HG02970 (cell line): Measurements from ENCODE around the gene DUSP6.

Source experiments
- ATAC-seq: cut with Tn5 transposase; IDR thresholded peaks from one replicate; pipeline ENCODE4 v1.9.1; 2021; ENCODE audit warnings: mild to moderate bottlenecking, moderate library complexity, moderate number of reproducible peaks; ENCODE audit not compliant: unreplicated experiment, low FRiP score

Gene DUSP6, protein sequence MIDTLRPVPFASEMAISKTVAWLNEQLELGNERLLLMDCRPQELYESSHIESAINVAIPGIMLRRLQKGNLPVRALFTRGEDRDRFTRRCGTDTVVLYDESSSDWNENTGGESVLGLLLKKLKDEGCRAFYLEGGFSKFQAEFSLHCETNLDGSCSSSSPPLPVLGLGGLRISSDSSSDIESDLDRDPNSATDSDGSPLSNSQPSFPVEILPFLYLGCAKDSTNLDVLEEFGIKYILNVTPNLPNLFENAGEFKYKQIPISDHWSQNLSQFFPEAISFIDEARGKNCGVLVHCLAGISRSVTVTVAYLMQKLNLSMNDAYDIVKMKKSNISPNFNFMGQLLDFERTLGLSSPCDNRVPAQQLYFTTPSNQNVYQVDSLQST

DNA sequence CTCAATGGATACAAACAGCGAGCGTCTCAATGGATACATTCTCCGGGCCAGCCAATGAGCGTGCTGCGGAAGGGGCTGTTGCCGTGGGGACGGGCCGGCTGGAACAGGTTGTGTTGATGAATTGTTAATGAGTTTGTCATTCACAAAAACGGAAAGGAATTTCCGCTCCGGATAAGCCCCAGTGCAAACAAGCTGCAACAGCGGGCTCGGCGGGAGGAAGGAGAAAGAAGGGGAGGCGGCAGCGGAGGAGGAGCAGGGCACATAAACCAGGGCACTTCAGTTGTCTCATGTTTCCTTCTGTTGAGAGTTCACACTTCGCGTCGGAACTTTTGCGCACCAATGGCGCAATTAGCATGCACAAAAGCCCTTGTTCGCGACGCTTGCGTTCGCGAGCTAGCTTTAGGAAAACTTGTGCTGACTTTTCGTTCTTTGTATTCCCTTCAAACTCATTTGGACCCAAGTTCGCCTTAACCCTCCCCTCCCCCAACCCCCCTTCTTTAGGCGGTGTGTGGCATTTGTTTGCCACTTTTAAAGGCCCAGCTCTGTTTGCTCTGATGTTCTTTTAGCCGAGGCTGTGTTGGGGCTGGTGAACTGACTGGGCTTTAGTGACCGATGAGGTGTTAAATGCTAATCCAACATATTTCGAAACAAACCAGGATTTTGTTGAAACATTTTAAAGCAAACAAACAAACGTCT lies at the start of gene DUSP6:
Gene DUSP6, minus strand, starts transcription at position 10 of the 696 bp plus-strand sequence. CDS start 462 bp downstream, outside the sequence.
- peak; percentile 54 for ATAC-seq

- no peak for ATAC-seq
Observed at GRCh38 chr12:89401433-89402058, 49.2 kb upstream of the DUSP6 start.

GRCh38 chr12:89400415-89400814 lies 48.1 kb upstream of the DUSP6 start:
- ATAC-seq = no peak

GRCh38 chr12:89395712-89396111 lies 43.4 kb upstream of the DUSP6 start:
- no peak for ATAC-seq

DNA sequence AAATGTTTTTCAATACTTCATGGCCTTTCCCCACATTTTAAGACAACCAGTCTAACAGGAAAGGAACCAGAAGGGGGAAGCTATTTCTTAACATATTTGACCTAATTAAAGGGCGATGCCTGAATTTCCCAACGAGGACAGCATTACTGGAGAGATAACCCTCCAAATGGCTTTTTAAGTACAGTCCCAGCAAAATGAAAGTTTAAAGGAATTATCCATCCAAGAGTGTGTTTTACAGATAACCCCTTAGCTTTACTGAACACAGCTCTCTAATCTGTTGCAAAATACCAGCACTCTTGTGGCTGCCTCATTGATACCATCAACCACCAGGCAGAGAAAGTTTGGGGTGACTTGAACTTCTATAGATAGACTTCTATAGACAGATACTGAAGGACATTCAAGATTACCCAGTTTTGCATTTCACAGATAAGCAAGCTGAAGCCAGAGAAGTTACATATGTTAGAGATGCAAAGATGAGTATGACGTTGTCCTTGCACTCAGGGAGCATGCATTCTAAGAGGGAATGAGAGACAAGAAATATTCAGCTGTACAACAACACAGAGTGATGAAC lies 41.3 kb upstream of the DUSP6 start:
- ATAC-seq = no peak

DNA sequence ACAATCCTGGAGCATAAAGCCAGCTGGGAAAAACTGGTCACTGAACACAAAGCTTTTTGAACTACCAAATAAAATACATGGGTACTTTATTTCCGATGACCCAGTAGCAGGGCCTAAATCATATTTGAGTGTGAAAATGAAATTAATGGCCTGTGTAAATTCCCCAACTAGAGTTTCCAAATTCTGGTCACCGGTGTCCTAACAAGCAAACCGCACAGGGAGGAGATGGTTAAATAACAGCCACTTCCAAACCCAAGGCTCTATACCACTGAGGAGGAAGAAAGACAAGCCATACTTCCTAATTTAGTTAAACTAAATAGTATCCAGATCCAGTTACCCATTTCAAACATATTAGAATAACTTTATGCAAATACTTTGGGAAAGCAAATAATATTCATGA lies 40.1 kb upstream of the DUSP6 start:
- ATAC-seq = no peak

- ATAC-seq = no peak
Observed at GRCh38 chr12:89391726-89392336, 39.5 kb upstream of the DUSP6 start.

DNA sequence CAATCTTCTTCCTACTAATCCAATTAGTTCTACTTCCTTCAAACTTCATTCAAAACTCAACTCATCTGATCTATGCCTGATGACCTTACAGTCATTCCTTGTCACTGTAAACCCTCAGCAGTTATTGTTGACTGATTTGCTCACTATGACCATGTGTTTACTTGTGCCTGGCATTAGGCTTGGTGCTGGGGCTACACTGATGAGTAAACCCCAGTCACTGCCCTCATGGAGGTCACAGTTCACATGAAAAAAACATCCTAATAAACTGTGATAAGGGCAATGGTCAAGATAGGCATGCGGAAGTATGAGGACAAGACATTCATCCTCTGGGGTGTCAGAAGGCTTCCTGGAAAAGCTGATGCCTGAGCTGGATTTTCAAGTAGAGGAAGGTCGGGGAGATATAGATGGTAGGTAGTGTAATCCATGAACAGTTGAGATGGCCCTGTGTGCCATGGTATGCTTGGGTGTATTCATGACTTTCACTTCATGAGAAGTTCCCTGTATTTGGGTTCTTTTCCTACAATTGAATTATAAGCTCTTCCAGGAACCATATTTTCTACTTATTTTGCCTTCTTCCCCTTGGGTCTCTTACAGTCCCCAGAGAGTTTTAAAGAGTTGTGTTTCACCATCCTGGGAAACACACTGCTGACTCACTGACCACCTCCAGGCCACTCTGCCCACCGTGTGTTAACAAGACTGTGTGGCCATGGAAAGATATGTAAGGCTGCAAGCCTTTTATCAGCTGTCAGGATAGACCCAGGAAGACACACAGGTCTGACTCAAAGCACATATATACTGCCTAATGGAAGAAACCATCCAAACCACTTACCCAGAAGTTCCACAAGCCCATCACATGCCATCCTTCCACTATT lies 38.7 kb upstream of the DUSP6 start:
- ATAC-seq = no peak

DNA sequence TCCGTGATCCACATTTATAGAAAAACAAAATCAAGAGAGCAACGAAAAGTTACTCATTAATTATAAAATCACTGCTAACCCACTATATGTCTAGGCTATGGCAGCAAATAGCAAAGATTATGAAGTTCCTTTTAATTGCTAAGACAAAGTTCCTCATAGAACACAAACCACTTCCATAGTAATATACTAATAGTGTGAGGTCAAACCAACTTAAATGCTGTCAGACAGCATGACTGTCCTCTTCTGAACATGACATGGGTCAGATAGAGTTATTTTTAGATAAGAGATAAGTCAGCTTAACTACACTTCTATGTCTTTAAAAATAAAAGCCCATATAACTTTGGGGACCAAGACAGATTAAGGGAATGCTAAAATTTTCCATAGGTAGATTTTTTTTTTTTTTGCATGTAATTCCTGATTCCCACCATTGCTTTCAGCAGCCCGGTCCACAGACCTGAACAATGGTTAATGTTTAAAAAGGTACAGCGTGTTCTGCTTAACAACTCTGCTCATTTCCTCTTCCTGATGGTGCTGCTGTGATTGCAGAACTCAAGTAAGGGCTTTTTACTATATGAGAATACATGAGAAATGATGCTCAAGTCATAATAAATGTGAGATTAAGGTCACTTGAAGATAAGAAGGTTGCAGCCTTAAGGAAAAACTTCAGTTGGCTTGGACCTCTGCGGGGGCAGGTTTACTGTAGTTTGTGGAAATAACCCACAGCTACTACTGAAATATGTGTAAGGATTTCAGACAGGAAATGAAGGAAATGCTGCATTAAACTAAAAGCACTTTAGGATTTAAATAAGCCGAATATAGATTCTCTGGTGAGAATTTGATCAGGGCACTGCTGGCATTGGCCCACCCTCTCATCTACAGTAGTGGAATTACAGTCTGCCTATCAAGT lies 37.7 kb upstream of the DUSP6 start:
- ATAC-seq = no peak

DNA sequence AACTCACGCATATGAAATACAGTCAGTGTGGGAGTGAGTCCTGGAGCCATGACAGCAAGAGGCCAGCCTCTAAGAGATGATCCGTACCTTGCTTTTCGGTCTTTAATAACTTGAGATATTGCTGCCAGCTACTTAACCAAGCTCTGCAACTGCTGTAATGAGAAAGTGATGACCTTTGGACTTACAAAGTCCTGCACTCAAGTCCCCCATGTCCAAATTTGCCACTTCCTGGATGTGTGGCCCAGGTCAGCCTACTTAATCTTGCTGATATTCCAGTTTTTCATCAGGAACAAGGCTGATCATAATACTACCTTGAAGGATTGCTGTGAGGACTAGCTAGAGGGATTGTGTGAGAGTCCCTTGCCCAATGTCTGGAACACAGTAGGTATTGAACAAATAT lies 33.8 kb upstream of the DUSP6 start:
- no peak for ATAC-seq

DNA sequence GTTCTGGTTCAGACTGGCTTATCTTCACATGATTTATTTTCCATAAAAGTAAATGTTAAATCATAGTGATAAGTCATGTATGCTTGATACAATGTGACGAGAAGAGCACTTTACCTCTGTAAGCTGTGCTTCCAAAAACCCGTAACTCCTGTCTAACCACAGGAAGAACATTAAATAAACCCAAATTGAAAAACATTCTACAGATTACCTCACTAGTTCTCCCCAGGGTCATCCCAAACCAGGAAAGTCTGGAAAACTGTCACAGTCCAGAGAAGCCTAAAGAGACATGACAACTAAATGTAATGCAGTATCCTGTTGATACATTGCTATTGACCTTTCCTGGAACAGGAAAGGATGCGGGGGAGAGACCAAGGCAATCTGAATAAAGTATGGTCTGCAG lies 32.5 kb upstream of the DUSP6 start:
- no peak for ATAC-seq

DNA sequence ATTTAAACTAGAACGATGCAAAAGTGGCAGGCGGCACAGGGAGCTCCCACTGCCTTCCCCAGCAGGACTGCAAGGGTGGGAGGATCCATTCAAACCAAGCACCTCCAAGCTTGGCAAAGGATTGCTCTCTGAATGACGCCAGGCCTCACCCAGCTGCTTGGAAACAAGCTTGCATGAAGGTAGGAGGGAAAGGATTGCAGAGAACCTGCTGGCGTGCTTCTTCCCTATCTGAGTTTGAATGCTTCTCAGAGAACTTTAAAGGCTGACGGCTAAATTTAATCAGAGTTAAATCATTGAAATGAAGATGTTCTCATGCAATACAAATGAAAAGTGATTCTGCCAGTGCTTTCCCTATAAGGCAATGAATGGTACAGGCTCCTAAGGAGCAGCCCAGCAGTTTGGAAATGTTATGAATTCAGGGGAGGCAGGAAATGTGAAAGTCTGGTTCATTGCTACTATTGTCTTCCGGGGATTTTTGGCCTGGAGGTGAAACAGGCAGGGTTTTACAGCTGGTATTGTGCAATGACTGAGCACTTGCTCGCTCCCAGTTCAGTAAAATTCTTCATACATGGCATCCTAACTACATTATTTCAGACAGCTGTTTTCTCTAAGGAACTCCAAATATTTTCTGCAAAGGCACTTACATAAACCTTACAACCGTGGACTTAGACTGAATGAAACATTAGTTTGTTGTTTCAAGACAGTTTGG lies 31.9 kb upstream of the DUSP6 start:
- no peak for ATAC-seq

GRCh38 chr12:89383235-89384049 lies 31.1 kb upstream of the DUSP6 start:
- no peak for ATAC-seq

- no peak for ATAC-seq
Observed at GRCh38 chr12:89382328-89382727, 30.0 kb upstream of the DUSP6 start.

DNA sequence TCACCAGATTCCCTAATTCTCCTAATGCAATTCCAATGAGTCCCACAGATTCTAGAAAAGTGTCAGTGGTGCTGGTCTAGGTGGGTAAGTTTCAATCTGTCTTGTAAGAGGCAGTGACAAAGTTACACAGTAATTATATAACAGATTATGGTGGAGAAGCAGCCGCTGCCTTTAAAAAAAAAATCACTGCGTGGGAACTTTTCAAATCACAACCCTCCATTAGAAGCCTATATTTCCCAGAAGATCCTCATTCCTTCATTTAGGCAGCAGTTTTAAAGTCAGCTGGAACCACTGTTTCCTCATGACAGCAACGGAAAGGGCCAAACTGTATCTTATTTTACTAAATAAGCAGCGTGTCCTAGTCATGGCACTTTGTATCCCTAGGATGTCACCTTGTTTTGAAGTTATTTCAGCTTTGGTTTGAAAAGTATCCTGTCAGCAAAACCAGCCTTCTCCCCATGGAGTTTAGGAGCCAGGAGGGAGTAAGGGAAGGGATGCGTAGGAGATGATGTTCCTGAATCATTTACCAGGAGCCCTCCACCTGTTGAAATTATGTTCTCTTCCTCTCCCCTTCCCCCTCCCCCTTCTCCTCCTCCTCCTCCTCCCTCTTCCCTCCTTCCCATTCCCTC lies 27.7 kb upstream of the DUSP6 start:
- no peak for ATAC-seq

DNA sequence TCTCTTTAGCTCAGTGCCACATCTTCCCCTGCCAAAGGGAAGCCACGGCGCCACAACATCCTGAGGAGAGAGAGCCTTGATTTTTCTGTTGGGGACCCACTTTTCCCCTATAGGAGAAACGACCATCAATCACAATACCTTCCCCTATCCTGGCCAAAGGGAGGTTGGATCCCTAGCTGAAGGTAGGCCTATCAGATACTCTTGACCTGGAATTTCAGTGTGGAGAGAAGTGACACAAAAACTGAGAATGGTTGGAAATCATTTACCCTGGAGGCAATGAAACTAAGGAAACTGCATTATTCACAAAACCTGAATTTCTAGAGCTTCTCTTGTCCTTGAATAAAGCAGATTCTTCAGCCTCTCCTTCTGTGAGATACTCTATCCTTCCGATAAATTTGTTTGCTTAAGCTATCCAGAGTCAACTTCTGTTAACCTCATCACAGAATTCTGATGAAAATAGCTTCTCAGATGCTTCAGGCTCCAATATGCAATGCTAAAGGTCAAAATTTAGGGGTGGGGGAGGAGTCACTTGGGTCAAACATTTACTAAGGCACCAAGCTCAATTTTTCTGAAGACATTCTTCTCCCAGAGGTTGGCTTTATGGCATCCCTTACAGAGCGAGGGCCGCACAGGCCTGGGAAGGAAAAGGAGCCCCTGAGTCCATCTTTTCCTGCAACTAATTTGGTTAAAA lies 27.0 kb upstream of the DUSP6 start:
- no peak for ATAC-seq
